Endometrial microvascular endothelial cells (primary cell): Measurements from ENCODE around the gene ZNF800. TPM values are rescaled to one million over a fixed set of nuclear protein-coding genes. Genes with fewer than 3 reads are reported as not detected.

Source experiments
- in situ Hi-C: cut with HindIII; loops from 2 replicates; pipeline ENCODE4 v1.10.0; 2017; ENCODE audit warnings: low sequenced_read_pairs, low pct_unique_long_range_greater_than_20kb; ENCODE audit errors: inconsistent ontology term
- total RNA-seq: library from RNA; depleted of rRNA; stranded (reverse); fragments of >200 nt; gene quantifications from one replicate; pipeline ENCODE4 v1.2.3, GENCODE V29; 2015; ENCODE audit errors: inconsistent ontology term

Gene ZNF800
- total RNA-seq, 1 donor from 2014 or later, result 16.4 TPM

DNA sequence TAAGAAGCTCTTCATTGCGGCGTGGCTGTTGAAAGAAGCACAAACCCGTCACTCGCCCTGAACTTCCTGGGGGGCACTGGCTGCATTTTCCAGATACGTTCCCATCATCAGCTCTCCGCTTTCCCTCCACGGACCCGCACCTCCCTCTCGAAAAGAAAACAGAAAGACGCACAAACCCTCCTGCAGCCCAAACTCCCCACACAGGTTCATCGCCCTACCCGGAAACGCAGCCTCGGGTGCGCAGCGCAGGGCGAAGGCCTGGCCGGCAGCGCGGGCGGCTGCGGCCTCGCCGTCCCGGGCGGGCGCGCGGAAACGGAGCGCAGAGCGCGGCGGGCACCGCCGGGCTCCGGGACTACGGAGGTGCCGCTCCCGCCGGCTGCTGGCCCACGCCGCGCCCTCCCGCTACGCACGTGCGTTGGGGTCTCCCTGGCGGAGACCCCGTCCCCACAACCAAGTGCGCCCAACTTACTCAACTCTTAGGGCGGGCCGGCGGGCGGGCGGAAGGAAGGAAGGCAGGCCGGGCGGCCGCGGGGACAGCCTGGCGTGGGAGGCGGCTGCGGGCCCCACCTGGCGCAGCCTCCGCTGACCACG, 822 bp downstream of the ZNF800 start:
- in situ Hi-C loops, result no loop called here

DNA sequence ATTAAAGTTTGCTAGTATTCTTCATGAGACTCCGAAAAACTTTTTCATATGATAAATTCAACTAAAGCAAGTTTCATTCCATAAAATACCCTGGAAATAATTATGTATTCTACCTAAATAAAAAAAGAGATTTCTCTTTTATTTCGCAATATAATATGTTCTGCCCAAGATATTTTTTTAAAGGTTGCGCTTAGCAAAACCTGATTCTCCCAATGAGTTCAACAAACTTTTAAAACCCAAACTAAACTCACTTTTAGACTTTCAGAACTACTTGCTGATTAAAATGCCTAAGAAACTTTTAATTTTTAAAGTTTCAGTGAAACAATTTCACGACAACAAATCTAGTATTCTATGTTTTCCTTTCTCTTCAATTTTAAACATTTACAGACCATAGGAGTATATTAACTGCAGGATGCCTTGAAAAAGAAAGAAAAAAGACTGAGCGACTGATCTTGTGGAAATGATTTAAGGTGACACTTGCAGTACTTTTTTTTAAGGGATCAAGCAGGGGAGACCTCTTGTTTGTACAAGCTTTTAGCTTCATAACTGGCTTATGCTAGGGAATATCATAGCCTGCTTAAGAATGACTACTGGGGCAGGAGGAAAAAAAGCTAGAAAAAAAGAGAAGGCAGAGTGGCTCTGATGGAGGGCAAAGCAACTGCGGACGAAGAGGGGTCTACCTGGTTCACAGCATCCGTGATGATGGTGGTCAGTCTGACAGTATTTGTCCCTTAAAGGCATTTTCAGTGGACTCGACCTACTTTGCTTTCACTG, 1.5 kb downstream of the ZNF800 start:
- in situ Hi-C loops, result no loop called here

DNA sequence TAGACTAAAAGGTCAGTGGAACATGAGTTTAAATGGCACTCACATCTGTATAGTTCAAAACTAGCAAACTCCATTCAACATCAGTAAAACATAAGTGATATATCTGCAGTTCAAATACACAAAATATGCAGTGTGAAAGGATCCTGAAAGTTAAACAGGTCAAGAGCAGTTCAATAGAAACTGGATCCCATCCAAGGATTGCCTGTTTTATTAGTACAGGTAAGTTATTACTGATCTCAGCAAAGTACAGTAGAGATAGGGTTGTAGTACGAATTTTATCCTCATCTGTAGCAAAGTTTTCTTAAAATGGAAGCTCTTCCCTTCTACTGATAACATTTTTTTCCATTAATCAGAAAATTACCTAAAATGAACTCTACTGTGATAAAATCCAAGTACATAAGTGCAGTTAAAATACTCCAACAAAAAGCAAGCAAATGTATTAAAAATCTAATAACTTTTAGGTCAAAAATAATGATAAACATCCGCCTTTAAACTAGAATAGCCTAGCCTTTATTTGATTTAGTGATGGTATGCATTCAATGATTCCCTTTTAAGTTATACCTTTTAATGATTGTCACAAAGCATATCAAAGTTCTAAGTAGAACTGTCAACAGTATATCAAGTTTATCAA, 2.2 kb downstream of the ZNF800 start:
- in situ Hi-C loops, result no loop called here

DNA sequence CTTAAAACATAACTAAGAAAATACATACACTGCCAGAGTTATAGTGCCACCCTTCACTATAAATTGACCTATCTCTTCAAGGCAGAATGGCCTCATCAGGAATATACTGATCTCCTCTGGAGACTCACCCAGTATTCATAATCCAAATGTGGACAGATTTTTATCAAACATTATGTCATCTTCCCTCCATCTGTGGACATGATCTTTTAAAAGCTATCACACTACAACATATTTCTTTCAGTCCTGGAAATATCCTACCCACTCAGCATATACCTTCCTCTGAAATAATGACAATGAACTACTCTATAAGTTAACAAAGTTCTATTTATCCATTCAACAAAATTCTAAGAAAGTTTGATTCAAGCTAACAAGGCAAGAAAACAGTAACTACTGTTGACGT, 3.2 kb downstream of the ZNF800 start:
- in situ Hi-C loops, result no loop called here

DNA sequence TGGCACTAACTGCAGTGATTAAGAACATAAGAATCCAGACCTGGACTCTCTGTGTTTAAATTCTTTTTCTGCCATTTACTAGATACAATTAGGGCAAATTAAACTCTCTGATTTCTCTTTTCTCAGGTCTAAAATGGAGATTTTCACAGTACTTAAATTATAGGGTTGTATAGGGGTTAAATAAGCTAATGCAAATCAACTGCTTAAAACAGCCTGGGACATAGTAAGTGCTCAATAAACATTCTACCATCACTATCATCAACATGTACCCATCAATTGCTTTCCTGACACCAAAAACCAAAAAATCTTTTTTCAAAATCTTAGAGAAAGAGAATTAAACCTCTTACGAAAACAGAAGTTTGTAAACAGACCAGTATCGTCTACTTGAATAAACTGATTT, 4.5 kb downstream of the ZNF800 start:
- in situ Hi-C loops, result no loop called here

DNA sequence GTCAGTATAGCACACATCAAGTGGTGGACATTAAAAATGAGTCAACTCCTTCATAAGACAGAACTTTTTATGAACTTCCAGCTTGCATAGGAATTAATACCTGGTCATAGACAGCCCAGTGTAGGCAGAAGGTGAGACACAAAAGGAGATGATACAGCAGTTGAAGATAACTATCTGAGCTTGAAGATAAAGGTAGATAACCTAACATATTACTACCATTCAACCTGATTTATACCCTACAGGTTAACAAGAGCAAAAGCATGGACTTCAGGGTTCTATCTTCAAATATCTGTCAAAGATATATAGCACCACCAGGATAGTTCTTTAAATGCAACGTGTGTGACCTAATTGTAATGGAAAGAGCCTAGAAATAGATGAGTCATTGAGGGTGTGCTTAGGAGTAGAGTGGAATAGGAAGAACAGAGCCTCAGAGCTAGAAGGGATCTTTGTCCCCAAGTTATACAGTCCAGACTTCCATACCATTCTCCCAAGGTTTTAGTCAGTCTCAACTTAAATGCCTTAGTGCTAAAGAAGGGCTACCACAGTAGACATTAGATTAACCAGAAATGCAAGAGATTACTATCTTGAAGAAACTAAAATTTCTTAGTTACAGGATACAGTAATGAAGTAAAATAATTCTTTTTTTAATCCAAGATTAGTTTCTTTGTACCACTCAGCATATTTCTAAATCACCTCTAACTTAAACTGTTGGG, 9.2 kb downstream of the ZNF800 start:
- in situ Hi-C loops, result no loop called here

DNA sequence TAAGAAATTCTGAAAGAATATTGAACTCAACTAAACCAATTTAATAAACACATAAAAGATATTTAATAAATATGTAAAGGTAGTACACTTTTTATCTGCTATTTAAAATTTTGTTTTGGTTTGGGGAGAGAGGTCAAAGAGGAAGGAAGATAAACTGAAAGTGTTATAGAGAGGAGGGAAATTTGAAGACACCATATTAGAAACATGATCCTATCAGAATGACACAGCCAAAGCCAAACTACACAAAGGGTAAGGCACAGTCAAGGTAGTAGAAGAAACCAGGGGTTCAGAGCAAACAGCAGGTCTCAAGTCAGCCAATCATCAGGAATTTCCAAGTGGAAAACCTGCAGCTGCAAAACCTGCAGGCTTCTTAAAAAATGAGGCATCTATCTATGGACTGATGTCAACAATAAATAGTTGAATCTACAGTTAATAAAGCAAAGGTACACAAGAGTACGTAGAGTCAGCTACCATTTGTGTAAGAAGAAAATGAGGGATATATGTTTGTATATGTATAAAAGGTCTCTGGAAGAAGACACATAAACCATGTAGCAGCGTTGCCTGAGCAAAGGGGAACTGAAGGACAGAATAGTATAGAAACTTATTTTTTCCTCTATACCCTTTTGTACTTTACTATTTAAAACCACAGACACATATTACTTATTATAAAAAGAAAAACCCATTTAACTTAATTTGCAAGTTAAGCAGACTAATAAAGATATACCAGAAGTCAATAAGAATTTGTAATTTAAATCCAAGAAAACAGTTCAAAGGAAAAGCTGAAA, 10.0 kb downstream of the ZNF800 start:
- in situ Hi-C loops, result no loop called here

DNA sequence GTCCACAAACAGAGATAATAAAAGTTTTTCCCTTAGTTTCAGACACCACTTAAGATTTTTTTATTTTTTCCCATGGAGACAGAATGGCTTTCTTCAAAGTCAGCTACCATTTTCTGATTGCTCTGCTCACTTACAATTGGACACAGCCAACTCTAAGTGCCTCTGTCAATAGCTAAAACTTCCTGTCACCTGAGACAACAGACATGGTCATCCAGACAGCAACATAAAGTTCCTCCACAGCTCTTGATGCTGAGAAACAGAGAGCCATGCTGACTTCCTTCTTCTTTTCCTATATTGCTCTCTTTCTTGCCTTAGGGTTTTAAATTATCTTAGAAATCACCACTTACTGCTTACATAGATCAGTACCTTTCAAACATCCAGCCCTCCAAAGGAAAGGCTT, 12.0 kb downstream of the ZNF800 start:
- in situ Hi-C loops, result no loop called here

DNA sequence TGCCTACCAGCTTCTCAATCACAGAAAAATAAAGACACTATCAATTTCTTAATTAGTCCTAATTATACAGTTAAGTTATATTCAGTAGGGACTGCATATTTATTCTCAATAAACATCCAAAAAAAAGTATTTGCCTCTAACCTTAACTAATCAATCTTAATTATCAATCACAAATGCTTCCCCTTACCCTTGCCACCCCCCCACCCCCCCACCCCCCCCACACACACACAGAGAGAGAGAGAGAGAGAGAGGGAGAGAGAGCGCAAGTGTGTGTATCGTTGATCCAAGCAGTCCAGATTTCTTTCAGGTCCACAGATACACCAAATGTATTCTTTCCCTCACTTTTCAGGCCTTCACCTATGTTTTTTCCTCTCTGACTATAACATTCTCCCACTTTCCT, 12.9 kb downstream of the ZNF800 start:
- in situ Hi-C loops, result no loop called here

DNA sequence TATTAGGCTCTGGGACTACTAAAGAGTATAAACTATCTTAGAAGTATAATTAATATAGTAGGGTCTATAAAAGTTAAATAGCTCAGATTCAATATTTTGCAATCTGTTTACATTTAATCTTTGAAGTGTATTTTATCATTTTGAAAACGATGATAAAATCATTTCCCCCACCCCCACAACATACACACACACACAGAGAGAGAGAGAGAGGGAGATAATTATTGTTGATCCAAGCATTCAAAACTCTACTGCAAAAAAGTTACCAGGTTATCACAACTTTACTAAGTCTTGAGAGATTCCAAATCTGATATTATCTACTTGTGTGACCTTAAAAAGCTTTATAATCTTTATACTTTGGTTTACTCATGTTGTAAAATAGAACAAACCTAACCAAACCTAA, 14.0 kb downstream of the ZNF800 start:
- in situ Hi-C loops, result no loop called here

DNA sequence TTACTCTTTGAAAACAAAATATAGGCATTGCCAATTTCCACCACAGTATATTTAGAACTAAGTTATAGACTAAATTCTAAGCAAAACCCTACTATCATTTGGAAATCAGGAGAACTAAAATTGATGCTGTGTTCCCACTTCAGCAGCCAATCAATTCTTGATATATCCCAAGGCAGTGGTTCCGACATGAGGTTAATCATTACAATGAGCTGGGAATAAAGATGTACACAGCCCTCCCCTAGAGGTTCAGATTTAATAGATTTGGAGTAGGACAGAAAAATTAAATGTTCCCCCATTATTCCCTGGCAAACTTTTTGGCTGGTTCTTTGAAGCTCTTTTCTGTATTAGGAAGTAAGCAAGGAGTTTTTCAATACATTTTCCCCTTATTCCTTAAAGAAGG, 15.1 kb downstream of the ZNF800 start:
- in situ Hi-C loops, result no loop called here

DNA sequence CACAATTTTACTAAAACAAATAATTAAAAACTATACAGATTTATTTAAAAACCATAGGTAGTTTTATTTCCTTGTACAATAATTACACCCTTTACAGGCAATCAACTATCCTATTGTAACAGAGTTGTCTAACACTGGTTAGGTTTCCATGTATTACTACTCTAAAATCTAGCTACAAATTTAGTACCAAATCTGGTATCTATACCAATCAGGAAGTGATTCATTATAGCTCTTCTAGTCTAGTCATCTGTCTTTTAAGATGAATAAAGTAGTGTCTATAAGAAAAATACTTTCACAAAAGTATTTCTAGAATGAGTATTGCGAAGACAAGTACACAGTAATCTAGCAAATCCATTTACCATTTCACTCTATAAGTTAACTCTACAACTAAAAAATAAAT, 16.9 kb downstream of the ZNF800 start:
- in situ Hi-C loops, result no loop called here

DNA sequence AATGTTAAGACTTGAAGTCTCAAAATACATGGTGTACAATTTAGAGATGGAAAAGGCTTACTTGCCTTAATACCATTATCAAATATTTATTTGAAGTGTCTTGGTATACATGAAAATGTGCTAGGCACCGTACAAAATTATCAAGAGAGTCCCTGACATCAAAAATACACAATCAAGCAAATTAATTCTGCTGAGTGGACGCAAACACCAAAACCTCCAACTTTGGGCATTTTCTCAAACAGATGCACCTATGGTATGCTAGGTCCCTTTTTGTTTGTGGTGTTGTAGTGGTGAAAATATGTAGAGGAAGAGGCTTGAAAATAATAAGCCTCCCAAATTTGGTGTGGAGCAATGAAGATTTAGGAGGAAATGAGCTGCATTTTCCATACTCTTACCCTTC, 24.8 kb downstream of the ZNF800 start:
- in situ Hi-C loops, result no loop called here

DNA sequence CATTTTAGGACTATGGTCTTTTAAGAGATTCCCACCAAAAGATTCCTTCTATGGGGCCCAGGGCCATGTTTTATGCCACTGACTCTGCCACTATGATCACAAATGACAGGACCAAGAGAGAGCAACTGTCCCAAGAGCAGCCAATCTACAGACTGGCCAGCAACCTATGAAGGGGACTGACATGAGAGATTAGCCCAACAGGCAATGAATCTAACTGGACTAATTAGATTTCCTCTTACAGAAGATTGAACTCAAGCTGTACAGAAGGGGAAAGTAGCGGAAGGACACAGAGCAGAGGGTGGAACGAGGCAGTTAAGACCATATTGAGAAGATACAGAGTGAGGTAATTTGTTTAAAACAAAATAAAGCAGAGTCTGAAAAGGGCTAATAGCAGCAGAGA, 25.8 kb downstream of the ZNF800 start:
- in situ Hi-C loops, result no loop called here

DNA sequence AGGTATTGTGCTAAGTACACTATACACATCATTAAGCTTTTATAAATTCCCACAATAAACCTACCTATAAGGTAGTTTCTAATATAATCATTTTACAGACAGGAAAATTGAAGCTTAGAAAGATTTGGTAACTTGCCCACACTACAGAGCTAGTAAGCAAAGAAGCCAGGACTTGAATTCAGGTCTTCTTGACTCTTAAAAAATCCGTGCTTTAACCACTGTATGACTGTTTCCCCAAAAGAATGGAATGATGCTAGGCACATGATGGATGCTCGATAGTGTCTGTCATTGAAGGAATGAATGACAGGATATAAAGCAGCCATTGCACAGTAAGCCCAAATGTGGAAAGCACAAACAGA, 26.6 kb downstream of the ZNF800 start:
- in situ Hi-C loops, result no loop called here

DNA sequence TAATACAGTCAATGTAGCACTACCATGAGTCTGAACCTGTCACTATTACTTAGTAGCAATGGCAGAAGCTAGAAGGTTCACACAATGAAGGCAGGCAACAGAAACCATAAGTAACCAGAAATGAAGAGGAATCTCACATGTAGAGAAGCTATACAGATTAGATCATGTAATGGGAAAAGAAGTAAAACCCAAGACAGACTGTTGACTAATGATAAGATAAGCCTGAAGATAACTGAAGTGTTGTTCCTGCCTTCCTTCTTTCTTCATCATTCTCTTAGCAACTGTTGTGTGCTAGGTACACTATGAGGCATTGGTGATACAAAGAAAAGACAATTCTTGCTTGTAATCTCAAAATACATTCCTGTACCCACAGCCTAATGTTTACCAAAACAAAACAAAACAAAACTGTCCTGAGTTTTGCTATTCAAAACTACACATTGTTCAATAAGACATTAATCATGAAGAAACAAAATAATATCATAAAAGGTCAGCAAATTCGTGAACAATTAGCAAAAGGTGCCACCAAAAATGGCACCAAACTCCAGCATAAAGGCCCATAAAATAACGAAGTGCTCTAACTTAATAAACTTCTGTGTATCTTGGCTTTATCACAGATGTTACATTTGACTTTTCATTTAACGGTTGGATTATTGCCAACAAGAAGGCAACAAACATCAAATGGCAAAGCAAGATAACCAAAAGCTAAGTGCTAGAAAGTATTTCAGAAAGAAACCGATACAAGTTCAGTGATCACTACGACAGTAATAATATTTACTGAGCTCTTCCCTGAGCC, 27.1 kb downstream of the ZNF800 start:
- in situ Hi-C loops, result no loop called here

DNA sequence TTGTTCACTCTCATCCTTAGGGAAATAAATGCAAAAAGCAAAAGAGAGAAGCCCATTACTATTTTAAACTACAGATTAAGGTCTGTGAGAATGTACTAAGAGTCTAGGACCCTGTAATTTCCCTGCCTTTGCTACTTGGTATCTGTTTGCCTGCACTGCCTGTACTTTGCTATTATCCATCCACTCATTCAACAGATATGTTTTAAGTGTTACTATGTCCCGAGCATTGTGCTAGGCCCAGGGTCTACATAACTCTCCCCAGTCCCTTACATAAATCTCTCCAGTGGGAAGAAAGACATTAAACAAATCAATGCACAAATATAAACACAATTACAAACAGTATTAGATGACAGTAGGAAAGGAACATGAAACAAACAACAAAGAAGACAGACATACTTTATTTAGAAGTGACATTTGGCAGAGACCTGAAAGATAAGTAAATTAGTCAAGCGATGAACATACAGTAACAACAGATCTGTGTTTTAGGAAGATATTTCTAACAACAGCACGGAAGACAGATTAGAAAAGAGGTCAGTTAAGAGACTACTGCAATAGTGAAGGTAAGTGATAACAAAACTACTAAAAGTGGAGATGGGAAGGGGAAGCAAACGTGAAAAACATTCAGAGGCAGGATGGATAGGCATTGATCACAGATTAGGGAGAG, 30.0 kb downstream of the ZNF800 start:
- in situ Hi-C loops, result no loop called here

DNA sequence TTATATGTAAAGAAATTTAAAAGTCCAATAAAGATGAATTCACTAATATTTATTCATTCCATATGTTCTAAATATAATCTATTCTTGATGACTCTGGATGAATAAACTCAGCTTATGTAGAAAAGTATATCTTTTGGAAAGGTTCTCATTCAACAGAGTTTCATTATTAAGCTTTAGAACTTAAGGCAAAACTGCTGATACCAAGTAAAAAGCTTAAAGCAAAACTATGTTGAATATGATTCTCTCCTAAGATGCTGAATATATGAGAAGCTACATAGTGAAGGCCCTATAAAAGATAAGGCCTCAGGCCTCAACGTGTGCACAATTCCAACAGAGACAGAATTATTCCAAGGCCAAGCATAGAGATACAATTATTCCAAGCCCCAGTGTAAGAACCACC, 30.8 kb downstream of the ZNF800 start:
- in situ Hi-C loops, result no loop called here
